HG03521 (cell line): Measurements from ENCODE around the gene ABR.
"Not testable (repeated sequence)": the region's sequence is repeated elsewhere in the genome, so short reads cannot be mapped to it uniquely, and the experiment has no call there.

Experiments
- ATAC-seq: cut with Tn5 transposase; IDR thresholded peaks from one replicate; pipeline ENCODE4 v1.9.1; 2021; ENCODE audit warnings: mild to moderate bottlenecking, moderate library complexity; ENCODE audit not compliant: unreplicated experiment

The ABR gene

DNA sequence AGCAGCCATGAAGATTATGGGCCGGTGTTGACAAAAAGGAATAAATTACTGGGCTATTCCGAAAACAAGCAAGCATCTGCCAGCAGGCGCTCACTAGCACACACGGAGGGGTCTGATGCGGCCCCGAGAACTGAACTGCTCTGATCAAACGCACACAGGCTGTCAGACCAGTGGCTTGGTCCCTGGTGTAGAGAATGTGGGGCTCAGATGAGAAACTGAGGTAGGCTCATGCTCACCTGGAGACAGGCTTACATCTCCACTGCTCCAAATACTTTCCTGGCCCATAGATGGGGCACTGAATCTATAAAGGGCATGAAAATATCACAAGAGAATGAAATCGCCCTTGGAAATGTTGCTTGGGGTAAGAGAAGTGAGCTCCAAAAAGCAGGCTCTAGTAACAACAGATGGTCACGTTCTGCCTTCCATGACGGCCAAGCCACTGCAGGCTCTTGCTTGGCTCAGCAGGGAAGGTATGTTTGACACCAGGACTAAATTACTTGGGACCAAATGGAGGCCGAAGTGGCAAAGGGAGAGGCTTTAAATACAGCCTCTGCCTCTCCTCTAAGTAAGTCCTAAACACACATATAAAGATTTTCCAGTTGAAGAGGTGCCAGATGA, 5.4 kb downstream of the ABR start:
- ATAC-seq: no peak

DNA sequence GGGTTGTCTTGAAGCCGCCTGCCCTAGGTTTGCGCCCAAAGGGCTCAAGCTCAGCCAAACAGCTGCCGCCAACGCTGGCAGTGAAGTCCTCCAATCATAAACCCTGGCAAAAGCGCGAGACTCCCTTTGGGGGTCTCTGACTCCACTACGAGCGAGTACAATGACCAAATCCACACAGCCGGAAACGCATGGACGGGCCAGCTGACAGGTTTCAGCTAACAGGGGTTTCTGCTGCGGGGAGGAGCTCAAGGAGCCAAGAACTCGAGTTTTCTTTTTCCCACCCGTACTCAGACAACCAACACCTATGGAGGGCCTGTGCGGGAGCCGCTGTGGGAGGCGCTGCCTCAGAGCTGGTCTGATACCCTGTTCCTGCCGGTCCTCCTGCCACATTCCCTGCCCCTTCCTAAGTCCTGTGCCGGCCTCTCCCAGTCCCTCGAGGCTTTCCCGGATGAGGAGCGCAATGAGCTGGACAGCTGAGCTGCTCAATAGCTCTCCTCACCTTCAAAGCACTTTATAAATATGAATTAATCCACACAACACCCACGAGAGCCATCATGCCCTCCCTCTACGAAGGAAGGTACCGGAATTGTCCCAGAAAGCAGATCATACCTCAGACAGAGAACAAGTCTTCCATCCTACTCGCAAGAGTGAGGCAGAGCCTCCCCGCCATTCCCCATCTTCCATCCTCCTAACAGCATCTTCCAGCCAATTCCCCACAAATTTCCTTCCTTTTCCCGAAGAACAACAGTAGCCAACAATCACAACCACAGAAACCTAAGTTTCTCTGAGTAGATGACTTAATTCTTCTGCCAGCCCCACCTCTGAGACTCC, 6.1 kb downstream of the ABR start:
- ATAC-seq: no peak

DNA sequence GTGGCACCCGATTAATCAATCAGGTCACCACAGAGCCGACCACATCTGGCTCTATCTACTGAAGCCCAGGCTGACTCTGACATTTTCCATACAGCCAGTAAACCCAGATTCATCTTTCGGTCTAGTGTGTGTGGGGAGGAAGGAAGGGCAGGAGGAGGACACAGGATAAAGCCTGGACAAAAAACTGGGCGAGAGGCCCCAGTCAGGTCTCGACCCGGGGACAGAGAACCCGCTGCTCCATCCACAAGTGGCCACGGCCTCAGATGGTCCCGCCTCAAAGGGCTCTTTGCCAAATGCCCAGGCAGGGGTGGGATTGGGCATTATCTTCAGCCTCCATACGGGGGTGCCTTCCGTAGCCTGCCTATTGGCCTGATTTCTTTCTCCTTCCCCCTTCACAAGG, 7.8 kb downstream of the ABR start:
- ATAC-seq: no peak

DNA sequence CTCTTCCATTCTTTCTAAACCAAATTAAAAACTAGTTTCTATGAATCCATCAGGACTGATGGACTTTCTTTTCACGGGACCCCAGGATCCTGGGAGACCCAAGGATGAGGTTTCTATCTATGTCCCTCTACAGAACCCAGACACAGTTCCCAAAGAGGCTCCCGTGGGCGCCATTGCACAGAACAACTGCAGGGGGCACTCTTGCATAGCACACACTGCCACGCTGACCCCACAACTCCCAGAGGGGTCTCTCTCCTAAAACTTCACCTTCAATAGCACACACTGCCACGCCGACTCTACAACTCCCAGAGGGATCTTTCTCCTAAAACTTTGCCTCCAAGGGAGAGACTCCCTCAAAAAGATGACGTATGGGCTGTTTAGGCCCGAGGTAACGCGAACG, 9.0 kb downstream of the ABR start:
- ATAC-seq: no peak

DNA sequence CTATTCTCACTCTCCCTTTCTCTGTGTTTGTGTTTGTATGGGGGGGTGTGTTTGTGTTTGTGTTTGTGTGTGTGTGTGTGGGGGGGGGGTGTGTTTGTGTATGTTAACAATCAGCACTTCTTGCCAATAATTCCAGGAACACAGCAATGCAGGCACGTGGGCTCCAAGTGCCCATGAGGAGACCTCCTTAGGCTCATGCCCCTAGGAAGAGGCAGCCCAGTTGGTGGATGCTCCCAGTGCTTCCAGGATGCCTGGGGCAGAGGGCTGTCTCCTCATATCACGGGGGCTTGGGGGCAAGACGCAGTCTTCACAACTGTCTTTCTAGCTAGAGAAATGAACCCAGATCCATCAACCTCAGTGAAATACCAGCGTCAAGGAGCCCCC, 9.9 kb downstream of the ABR start:
- no peak for ATAC-seq

DNA sequence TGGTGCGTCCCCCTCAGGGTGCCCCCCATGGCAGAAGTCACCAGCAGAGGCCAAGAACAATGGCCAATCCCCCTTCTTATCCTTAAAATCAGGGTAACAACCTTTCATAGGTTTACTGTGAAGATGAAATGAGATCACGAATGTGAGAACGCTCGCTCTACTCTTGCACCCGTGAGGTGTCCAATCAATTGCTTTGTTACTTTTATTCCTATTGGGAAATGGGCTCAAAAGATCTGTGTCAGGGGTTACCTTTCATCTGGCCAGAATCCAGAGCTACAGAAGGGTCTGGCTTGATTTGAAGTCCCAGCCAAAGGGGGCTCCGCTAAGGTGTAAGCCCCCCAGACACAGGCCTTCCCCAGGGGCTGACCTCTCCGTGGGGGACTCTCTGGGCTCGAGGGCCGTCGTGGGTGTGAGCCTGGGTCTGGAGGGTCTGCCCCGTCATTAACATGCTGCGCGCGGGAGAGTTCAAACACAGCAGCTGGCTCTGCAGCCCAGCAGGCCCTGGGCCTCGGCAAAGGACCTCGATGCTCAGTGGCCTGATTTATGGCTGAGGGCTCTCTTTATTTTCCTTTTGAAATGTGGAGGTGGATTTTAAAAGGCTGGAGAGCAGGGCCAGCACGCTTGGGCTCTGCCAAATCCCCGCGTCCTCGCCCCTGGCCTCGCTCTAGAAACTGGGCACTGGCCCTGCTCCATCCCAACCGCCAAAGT, 10.4 kb downstream of the ABR start:
- ATAC-seq: no peak

DNA sequence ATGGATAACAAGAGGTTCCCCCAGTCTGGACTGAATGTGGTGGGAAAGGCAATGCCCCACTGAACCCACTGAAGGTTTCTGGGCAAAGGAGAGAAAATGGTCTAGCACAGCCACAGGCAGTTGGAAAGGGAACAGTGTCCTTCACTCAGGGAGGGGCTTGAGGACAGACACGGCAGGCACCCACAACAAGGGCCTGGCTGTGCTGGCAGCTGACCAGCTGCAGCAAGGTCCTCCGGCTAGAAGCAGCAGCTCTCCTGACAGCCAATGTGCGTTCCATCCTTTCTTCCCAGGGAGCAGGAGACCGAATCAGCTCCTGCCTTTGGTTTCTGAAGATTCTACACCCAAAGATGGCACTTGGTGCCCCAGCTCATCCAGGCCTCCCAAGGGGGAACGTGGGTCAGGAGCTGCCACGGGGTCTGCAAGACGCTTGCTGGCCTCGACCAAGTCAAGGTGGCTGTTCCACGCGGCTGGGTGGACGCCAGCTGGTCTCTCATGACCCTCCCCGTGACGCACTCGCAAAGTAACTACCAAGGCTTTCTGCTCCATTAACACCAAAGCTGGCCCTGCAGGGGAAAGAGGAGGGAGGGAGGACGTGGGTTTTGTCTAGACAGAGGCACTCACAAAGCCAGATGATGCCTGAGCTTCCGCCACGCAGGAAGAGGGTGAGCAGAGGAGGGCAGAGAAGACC, 11.1 kb downstream of the ABR start:
- no peak for ATAC-seq

DNA sequence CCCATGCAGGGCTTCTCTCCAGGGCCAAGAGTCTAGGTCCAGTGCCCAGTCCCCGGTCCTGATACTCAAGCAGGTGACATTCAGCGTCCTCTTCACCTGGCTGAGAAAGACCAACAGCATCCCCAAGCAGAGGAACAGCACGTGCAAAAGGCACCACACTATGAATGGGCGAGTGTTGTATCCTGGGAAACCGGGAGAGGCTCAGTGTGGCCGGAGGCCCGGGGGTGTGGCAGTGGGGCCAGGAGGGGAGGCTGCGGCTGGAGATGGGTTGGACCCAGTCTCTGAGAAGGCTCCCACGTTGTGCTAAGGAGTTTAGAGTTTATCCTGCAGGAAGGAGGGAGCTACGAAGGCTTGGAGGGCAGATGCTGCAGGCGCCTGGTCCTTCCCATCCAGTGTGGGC, 13.5 kb downstream of the ABR start:
- ATAC-seq: no peak

DNA sequence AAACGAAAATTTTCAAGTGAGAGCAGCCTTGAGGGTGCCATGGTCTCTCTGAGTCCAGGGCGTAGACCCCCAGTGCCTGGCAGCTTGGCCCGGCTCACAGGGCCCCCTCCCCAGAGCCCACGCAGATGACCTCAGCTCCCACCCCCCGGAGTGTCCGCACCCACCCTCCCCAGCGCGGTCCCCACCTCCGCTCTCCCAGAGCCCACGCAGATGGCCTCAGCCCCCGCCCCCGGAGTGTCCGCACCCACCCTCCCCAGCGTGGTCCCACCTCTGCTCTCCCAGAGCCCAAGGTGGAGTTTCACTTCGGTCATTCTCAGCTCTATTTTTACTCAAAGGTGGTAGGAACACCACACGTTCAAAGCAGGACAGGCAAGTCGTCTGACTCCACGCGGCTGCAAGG, 13.9 kb downstream of the ABR start:
- no peak for ATAC-seq

DNA sequence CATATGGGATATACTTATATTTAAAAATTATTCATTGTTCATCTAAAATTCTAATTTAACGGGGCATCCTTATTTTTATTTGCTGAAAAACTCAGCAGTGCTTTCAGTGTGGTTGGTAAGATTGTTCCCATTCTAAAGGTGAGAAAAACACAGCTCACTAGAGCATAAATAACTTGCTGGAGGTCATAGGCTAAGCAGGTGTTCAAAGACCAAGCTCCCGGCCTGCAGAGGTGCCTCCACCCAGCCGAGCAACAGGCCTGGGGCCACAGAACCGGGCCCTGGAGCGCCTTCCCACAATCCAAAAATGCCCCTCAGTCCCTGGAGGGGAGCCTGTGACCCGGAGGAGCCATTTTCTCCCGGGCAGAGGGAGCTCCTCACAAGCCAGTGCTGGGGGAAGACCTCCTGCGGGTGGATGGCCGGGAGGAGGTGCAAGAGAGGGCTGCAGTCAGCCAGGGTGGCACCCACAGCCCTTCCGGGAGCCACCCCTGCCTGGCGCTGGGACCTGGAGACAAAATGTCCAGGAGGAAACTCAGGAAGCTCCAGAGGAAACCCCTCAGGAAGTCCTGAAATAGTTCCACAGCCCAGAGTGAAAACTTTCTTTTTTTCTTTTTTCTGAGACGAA, 14.7 kb downstream of the ABR start:
- no peak for ATAC-seq

DNA sequence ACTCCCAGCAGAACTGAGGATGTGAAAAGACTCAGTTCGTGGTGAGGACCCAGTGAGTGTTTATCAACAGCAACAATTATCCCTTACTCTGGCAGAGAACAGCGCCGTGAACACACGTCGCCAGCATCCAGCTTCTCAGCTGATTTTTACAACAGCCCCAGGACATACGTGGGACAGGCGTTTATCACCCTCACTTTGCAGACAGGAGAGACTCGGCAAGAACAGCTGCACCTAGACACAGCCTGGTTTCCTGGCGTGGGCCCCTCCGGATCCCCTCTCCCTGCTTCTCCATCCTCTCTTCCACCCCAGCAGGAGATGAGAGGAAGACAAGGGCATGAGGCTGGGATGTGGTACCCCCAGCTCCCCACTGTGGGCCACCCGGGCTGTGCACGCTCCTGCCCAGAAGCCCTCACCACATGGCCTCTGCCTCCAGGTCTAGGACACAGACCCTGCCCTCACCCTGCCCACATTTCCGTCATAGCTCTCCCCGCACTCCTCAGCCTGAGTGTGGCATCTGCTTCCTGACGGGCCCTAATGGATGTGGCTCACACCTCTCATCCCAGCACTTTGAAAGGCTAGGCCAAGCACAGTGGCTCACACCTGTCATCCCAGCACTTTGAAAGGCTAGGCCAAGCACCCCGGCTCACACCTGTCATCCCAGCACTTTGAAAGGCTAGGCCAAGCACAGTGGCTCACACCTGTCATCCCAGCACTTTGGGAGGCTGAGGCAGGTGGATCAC, 17.5 kb downstream of the ABR start:
- ATAC-seq: no peak

DNA sequence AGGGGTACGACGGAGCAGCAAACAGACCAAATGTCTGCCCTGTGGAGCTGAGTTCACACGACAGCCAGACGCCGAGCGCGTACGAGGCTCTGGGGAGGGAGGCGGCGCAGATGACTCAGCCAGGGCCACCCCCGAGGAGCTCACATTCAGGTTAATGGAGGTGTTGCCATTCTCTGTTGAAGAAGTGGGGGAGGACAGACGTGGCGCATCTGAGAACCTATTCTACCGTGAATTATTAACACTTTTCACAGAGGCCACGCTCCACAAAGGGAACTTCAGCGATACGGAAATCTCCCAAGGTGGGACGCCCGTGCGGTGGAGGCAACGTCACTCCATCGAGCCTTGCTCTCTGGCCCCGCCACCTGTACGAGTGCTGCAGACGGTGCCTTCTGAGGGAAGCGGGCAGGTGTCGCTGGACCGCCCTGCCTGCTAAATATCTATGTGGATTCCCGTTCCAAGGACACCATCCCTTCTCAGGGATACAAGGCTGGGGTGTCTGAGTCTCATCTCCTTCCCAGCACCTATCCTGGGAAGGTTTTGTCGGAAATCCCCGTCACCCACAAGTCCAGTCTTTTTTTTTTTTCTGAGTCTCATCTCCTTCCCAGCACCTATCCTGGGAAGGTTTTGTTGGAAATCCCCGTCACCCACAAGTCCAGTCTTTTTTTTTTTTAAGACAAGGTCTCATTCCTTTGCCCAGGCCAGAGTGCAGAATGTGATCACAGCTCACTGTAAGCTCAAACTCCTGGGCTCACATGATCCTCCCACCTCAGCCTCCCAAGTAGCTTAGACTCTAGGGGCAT, 19.0 kb downstream of the ABR start:
- no peak for ATAC-seq

DNA sequence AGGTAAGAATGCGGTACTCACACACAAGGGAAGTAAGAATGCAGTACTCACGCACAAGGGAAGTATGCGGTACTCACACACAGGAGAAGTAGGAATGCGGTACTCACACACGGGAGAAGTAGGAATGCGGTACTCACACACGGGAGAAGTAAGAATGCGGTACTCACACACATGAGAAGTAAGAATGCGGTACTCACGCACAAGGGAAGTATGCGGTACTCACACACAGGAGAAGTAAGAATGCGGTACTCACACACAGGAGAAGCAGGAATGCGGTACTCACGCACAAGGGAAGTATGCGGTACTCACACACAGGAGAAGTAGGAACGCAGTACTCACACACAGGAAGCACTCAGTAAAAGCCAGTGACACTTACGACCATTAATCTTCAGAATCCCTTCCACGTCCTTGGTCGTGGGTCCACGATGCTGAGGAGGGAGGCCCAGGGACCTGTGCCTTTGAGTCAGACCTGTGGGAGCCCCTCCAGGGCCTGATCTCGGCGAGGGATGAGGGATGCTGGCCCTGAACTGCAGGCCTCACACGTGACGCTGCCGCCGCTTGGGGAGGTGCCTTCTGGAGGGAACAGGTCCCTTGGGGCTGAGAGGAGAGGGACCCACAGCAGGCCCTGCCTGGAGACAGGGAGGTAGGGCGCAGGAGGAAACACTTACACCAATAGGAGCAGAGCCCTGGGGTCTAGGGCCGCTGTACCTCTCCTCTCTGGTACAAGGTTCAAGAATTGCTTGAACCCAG, 20.2 kb downstream of the ABR start:
- no peak for ATAC-seq

DNA sequence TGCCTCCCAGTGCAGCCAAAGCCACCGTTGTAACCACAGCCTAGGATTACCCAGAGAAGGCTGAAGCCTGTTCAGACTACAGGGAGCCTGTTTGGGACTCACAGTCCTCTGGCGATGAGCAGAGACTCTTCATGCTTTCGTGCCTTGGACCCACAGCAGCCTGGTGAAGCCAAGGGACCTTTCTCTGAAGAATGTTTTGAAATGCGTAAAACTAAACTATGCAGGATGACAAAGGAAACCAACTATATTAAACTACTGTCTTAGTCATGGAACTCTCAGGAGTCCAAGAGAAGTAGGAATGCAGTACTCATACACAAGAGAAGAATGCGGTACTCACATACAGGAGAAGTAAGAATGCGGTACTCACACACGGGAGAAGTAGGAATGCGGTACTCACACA, 20.9 kb downstream of the ABR start:
- ATAC-seq: no peak

DNA sequence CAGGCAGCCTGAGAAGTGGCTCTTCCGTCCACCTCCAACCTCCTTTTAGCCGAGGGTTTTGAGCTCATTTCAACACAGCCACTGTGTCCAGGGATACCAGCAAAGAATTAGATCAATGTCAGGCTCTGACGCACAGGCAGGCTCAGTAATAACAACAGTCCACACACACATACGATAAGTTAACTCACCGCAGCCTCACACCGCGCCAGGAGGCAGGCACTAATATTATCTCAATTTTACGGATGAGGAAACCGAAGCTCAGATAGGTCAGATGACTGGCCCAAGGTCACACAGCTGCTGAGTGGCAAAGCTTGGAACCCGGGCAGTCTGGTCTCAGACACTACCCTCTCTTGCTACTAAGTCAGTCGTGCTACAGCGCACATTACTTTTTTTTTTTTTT, 22.9 kb downstream of the ABR start:
- no peak for ATAC-seq

DNA sequence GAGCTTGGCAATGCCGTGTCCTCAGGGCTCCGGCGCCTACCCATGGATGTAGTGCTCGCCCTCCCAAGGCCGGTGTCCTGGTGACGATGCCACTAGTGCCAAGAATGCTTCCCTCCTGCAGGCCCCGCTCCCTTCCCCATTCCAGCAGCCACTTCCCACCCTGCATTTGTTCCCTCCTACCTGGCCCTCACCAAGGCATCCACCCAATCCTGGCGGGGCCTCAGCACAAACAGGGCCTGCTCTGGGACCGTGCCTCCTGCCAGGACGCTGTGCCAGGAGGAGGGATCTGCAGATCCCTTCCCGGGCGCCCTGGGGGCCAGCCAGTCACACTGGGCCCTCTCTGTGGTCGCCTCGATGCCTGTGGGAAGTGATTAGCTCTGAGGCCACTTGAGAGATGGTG, 25.1 kb downstream of the ABR start:
- ATAC-seq: no peak

DNA sequence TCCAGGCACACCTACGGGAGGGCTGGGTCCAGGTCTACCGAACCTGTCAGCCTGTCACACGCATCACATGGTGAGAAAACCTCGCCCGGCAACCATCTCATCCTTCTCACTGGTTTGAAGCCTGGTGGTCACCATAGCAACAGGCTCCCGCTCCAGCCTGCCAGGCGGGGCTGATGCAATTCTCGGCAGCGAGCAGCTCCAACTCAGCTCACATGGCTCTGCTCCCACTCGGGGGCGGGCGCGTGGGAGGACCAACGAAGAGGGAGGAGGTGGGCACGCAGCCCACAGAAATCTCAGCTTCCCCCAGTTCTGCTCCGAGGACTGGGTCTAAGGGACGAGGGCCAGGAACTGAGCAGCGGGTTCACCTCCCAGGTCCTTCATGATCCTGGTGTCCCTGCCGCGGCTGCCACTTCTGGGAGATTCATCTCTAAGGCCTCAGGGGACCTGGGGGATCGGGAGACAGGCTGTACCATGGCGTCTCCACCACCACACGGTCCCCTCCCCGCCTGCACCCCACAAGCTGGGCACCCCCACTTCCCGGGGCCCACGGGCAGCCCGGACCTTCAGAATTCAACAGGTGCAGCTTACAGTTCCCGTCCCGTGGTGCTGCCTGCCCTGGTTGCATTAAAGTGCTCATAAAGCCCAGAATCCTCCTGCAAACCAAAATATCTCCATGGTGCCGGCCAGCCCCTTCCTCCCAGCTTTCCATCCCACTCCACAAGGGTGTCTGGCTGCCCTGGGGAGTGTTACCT, 25.8 kb downstream of the ABR start:
- no peak for ATAC-seq

DNA sequence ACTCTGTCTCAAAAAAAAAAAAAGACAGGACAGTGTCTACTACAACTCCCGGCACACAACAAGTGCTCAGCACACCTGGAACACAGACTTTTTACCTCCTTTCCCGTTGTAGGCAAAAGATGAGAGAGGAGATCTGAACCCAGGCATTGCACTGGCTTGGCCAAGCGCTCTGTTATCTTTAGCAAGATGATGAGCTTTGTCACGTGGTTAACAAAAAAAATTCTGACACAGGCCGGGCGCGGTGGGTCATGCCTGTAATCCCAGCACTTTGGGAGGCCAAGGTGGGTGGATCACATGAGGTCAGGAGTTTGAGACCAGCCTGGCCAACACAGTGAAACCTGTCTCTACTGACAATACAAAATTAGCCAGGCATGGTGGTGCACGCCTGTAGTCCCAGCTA, 27.2 kb downstream of the ABR start:
- not testable (repeated sequence) for ATAC-seq
